ENCODE results near the gene AHCYL1.

DNA sequence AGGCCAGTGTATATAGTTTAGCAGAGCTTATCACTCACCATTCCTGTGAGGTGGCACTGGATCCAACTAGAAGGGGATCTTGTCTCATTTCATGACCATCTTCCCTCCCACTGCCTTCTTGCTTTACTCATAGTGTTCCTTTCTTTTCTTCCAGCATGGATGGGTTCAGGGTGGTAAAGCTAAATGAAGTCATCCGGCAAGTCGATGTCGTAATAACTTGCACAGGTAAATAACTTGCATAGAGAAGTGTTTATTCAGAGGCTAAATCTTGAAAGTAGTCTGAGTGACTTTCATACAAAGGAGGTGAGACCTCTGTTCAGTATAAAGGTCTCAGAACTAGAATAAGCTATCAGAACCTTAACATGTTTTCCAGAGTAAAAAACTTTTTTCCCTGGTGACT is 33.2 kb downstream of the AHCYL1 start:
- TF ChIP-seq POLR2A (IDR thresholded peaks at IDR 0.05) = no peak
- TF ChIP-seq POLR2AphosphoS5 (IDR thresholded peaks at IDR 0.05) = no peak
- TF ChIP-seq, protein P1, sequence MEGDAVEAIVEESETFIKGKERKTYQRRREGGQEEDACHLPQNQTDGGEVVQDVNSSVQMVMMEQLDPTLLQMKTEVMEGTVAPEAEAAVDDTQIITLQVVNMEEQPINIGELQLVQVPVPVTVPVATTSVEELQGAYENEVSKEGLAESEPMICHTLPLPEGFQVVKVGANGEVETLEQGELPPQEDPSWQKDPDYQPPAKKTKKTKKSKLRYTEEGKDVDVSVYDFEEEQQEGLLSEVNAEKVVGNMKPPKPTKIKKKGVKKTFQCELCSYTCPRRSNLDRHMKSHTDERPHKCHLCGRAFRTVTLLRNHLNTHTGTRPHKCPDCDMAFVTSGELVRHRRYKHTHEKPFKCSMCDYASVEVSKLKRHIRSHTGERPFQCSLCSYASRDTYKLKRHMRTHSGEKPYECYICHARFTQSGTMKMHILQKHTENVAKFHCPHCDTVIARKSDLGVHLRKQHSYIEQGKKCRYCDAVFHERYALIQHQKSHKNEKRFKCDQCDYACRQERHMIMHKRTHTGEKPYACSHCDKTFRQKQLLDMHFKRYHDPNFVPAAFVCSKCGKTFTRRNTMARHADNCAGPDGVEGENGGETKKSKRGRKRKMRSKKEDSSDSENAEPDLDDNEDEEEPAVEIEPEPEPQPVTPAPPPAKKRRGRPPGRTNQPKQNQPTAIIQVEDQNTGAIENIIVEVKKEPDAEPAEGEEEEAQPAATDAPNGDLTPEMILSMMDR (IDR thresholded peaks at IDR 0.05) = no peak
- no peak for TF ChIP-seq EP300 (IDR thresholded peaks at IDR 0.05)

Data from stomach (tissue), 4 donors.